ENCODE data around the gene PURB. TPM values are rescaled to one million over a fixed set of nuclear protein-coding genes. Genes with fewer than 3 reads are reported as not detected.

The PURB gene
- total and polyA plus RNA-seq, 8 donors, result 3.6 to 14.7 (median 7.8) TPM

DNA sequence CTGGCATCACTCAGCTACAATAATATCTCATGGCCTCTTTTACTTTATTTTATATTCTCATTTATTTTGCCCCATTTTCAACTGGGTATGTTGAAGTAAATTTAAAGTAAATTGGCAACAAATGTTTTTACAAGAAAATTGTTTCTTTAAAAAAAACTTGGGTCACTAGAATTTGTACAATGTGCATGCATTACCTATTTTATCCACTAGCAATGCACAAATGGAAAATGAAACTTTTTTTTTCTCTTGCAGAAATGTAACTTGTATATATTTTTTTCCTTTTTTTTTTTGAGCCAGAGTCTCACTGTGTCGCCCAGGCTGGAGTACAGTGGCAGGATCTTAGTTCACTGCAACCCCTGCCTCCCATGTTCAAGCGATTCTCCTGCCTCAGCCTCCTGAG is 27.2 kb downstream of the PURB start:
- Histone ChIP-seq H3K27ac (no peak overlapping the region), H3K4me1 (no peaks in the 10 kb centered on the region), H3K27me3 (no peaks in the 10 kb centered on the region), H3K9me3 (no peaks in the 10 kb centered on the region), H3K36me3 (no peaks in the 10 kb centered on the region), H3K4me3 (no peak overlapping the region)
- intact Hi-C loops (cut with DNase I), result loop anchor here in 2 of 3 donors (5.0 to 10.0 kb wide), 2 partner anchors 64 to 277 kb away; no protein-coding TSS in a partner anchor
- FAIRE-seq (no peak), DNase-seq (no peak), ATAC-seq (no peak)
- TF ChIP-seq, protein P1, sequence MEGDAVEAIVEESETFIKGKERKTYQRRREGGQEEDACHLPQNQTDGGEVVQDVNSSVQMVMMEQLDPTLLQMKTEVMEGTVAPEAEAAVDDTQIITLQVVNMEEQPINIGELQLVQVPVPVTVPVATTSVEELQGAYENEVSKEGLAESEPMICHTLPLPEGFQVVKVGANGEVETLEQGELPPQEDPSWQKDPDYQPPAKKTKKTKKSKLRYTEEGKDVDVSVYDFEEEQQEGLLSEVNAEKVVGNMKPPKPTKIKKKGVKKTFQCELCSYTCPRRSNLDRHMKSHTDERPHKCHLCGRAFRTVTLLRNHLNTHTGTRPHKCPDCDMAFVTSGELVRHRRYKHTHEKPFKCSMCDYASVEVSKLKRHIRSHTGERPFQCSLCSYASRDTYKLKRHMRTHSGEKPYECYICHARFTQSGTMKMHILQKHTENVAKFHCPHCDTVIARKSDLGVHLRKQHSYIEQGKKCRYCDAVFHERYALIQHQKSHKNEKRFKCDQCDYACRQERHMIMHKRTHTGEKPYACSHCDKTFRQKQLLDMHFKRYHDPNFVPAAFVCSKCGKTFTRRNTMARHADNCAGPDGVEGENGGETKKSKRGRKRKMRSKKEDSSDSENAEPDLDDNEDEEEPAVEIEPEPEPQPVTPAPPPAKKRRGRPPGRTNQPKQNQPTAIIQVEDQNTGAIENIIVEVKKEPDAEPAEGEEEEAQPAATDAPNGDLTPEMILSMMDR (IDR thresholded peaks at IDR 0.05), result no peak
- WGBS, 2 donors, result 79 to 82% methylated on average over 2 of the region's 2 CpGs

GRCh38 chr7:44854644-44855364 is 30.5 kb downstream of the PURB start:
- no peak for FAIRE-seq
- TF ChIP-seq, protein P1 (IDR thresholded peaks at IDR 0.05), result no peak
- H3K27me3 ChIP-seq, result no peaks in the 10 kb centered on the region
- H3K9me3 ChIP-seq, result no peaks in the 10 kb centered on the region
- no peak for ATAC-seq
- intact Hi-C loops (cut with DNase I), result loop anchor here in 2 of 3 donors (5.0 to 10.0 kb wide), 2 partner anchors 67 to 280 kb away; no protein-coding TSS in a partner anchor
- H3K4me1 ChIP-seq, result no peaks in the 10 kb centered on the region
- no peak overlapping the region for H3K4me3 ChIP-seq
- no peak overlapping the region for H3K27ac ChIP-seq
- DNase-seq, result no peak
- 82 to 89% methylated on average over 8 of the region's 8 CpGs for WGBS, 2 donors
- H3K36me3 ChIP-seq, result no peaks in the 10 kb centered on the region

DNA sequence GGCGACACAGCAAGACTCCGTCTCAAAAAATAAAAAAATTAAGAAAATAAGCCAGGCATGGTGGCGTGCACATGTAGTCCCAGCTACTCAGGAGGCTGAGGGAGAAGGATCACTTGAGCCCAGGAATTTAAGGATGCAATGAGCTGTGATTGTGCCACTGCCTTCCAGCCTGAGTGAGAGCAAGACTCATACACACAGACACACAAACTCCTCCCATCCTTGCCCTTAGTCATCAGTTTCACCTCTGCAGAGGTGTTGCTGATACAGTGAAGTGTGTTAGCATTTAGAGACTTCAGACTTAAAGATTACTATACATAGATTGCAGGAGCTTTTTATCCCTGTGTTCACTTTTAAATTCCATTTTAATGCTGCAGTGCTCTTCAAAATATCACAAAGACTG is 31.9 kb downstream of the PURB start:
- no peak overlapping the region for H3K27ac ChIP-seq
- WGBS, 2 donors, result 67 to 89% methylated on average over 3 of the region's 3 CpGs
- H3K36me3 ChIP-seq, result no peaks in the 10 kb centered on the region
- DNase-seq (no peak), ATAC-seq (no peak), FAIRE-seq (no peak)
- TF ChIP-seq, protein P1 (IDR thresholded peaks at IDR 0.05), result no peak
- intact Hi-C loops (cut with DNase I), result loop anchor here in 1 of 3 donors (10.0 kb wide), 1 partner anchor 281 kb away; no protein-coding TSS in a partner anchor
- peaks cover 0 to 5% (median 0%) of the 10 kb centered on the region in 3 donors for H3K4me1 ChIP-seq
- no peaks in the 10 kb centered on the region for H3K27me3 ChIP-seq
- no peaks in the 10 kb centered on the region for H3K9me3 ChIP-seq
- no peak overlapping the region for H3K4me3 ChIP-seq

- no peaks in the 10 kb centered on the region for H3K9me3 ChIP-seq
- DNase-seq, result no peak
- TF ChIP-seq, protein P1 (IDR thresholded peaks at IDR 0.05), result no peak
- no peaks in the 10 kb centered on the region for H3K27me3 ChIP-seq
- 78 to 85% methylated on average over 3 of the region's 3 CpGs for WGBS, 2 donors
- ATAC-seq, result no peak
- no peaks in the 10 kb centered on the region for H3K36me3 ChIP-seq
- intact Hi-C loops (cut with DNase I), result loop anchor here in 1 of 3 donors (10.0 kb wide), 1 partner anchor 282 kb away; no protein-coding TSS in a partner anchor
- no peak for FAIRE-seq
- no peak overlapping the region for H3K4me3 ChIP-seq
- H3K4me1 ChIP-seq, result peaks cover 0 to 5% (median 0%) of the 10 kb centered on the region in 3 donors
- H3K27ac ChIP-seq, result no peak overlapping the region
These were observed 32.7 kb downstream of the PURB start for GRCh38 chr7:44852590-44852989.
